ENCODE data around the gene SAMD11. TPM values are rescaled to one million over a fixed set of nuclear protein-coding genes. Genes with fewer than 3 reads are reported as not detected.

SAMD11 gene
- total RNA-seq, 1 experiment from 2014 or later = 13.5 TPM

DNA sequence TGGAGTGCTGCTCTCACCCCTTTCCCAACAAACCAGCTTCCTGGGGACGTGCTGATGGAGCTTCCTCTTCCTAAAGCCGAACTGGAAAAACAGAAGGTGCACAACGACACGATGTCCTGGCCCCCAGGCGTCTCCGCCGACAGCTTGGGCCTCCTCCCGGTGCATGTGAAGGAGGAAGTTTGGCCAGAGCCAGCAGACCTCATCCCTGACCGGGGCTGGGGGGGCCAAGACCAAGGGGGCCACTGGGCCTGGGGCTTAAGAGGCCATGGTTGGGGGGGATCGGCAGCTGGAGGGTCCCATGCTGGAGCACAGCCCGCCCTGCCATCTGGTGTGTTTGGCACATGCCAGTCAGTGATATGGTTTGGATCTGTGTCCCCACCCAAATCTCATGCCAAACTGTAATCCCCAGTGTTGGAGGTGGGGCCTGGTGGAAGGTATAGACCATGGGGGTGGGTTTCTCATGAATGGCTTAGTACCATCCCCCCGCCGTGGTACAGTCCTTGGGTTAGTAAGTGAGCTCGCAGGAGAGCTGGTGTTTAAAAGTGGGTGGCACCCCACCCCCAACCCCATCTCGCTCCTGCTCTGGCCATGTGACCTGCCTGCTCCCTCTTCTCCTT lies 69.8 kb downstream of the SAMD11 start:
- no peak for DNase-seq
- Histone ChIP-seq H2BK120ac (ENCODE audit: low read depth, low read length, poor library complexity, severe bottlenecking) (no peak overlapping the region), H2BK5ac (ENCODE audit: insufficient read length, low read length) (no peak overlapping the region), H2AK5ac (ENCODE audit: insufficient read length, low read length) (no peak overlapping the region), H3K4me1 (ENCODE audit: insufficient read depth, low read length) (0 out of 2 replicates have a peak, but pooled peaks cover 1% of the 10 kb centered on the region), H3T11ph (ENCODE audit: low read length) (no peak overlapping the region), H4K8ac (replicated peaks; ENCODE audit: insufficient read length, low read depth, low read length) (no peak overlapping the region), H3K23ac (ENCODE audit: insufficient read length, low read depth, low read length) (no peak overlapping the region), H3K79me2 (ENCODE audit: insufficient read depth, low read length) (no peaks in the 10 kb centered on the region), H3K18ac (ENCODE audit: insufficient read length, low read depth, low read length) (no peak overlapping the region), H3K56ac (ENCODE audit: insufficient read length, low read depth, low read length) (no peak overlapping the region), H2BK15ac (ENCODE audit: low read depth, low read length) (no peak overlapping the region), H4K20me1 (ENCODE audit: control insufficient read depth, insufficient read depth, insufficient read length) (no peaks in the 10 kb centered on the region), H2AFZ (ENCODE audit: low read length) (no peak overlapping the region), H2BK12ac (ENCODE audit: insufficient read length, low read depth, low read length) (no peak overlapping the region), H3K9ac (ENCODE audit: extremely low read depth, insufficient read length, low read length) (no peak overlapping the region), H4K91ac (ENCODE audit: insufficient read length, low read depth, low read length) (no peak overlapping the region), H3K27me3 (ENCODE audit: insufficient read depth, low read length) (peaks cover 19% of the 10 kb centered on the region; the same call in 1 of the 2 replicates), H3K14ac (ENCODE audit: insufficient read depth, low read length) (no peak overlapping the region; the same call in 1 of the 2 replicates), H4K5ac (ENCODE audit: insufficient read length, low read depth, low read length) (no peak overlapping the region), H2BK20ac (ENCODE audit: low read depth, low read length, poor library complexity, severe bottlenecking) (no peak overlapping the region), H3K27ac (ENCODE audit: insufficient read length, low read depth, low read length) (no peak overlapping the region), H3K23me2 (ENCODE audit: insufficient read length, low read depth, low read length, poor library complexity, severe bottlenecking) (peaks cover 6% of the 10 kb centered on the region), H3K4me2 (ENCODE audit: insufficient read depth, insufficient read length, low read length) (no peak overlapping the region), H3K9me3 (ENCODE audit: control insufficient read depth, low read depth, low read length) (no peaks in the 10 kb centered on the region), H3K4ac (ENCODE audit: low read depth, low read length) (no peak overlapping the region), H3K79me1 (ENCODE audit: insufficient read depth, low read depth, low read length, poor library complexity, severe bottlenecking) (no peaks in the 10 kb centered on the region)
- Mint-ChIP-seq H3K4me1 (peaks cover 3 to 11% of the 10 kb centered on the region in 2 experiments), H3K9me3 (peaks cover 19 to 21% of the 10 kb centered on the region in 2 experiments), H3K27ac (no peak overlapping the region), H3K36me3 (ENCODE audit: insufficient read depth in 1 of 3, low read depth in 3 of 3) (peaks cover 0 to 4% (median 3%) of the 10 kb centered on the region in 3 experiments; a peak in 3 of 7 replicates), H3K4me3 (no peak overlapping the region), H3K27me3 (ENCODE audit: low read depth) (peaks cover 95% of the 10 kb centered on the region)
- TF ChIP-seq, protein P1, sequence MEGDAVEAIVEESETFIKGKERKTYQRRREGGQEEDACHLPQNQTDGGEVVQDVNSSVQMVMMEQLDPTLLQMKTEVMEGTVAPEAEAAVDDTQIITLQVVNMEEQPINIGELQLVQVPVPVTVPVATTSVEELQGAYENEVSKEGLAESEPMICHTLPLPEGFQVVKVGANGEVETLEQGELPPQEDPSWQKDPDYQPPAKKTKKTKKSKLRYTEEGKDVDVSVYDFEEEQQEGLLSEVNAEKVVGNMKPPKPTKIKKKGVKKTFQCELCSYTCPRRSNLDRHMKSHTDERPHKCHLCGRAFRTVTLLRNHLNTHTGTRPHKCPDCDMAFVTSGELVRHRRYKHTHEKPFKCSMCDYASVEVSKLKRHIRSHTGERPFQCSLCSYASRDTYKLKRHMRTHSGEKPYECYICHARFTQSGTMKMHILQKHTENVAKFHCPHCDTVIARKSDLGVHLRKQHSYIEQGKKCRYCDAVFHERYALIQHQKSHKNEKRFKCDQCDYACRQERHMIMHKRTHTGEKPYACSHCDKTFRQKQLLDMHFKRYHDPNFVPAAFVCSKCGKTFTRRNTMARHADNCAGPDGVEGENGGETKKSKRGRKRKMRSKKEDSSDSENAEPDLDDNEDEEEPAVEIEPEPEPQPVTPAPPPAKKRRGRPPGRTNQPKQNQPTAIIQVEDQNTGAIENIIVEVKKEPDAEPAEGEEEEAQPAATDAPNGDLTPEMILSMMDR (conservative IDR thresholded peaks at IDR 0.05) = no peak
- no CpG with 5 or more reads among the region's 15 CpGs for WGBS (ENCODE audit: extremely low coverage, insufficient read length, low lambda C conversion rate)

Other genes starting within 250 kb of the SAMD11 start
- gene OR4F16, start 237.3 kb upstream of the SAMD11 start, total RNA-seq (2021) = not detected in 2 replicates
- 130 and 138 TPM in 2 replicates for gene NOC2L, start 35.3 kb downstream of the SAMD11 start, total RNA-seq (2021)
- gene KLHL17, start 36.7 kb downstream of the SAMD11 start, total RNA-seq (2021) = 41.4 TPM in 2 replicates
- gene PLEKHN1, start 42.6 kb downstream of the SAMD11 start, total RNA-seq (2021) = 2.0 and 3.0 TPM in 2 replicates
- not detected in 2 replicates for gene PERM1, start 58.2 kb downstream of the SAMD11 start, total RNA-seq (2021)
- gene HES4, start 76.2 kb downstream of the SAMD11 start, total RNA-seq (2021) = 3.7 and 4.0 TPM in 2 replicates
- gene ISG15, start 89.6 kb downstream of the SAMD11 start, total RNA-seq (2021) = 39.7 and 40.8 TPM in 2 replicates
- gene AGRN, start 96.2 kb downstream of the SAMD11 start, total RNA-seq (2021) = 173 and 175 TPM in 2 replicates
- not detected in 2 replicates for gene RNF223, start 150.4 kb downstream of the SAMD11 start, total RNA-seq (2021)
- 10.1 and 12.3 TPM in 2 replicates for gene C1orf159, start 192.2 kb downstream of the SAMD11 start, total RNA-seq (2021)
- gene TTLL10, start 250.0 kb downstream of the SAMD11 start, total RNA-seq (2021) = 0.68 and 0.79 TPM in 2 replicates

Data from H9 (cell line).